Measurements from ENCODE around the gene OR52B2.

The OR52B2 gene

DNA sequence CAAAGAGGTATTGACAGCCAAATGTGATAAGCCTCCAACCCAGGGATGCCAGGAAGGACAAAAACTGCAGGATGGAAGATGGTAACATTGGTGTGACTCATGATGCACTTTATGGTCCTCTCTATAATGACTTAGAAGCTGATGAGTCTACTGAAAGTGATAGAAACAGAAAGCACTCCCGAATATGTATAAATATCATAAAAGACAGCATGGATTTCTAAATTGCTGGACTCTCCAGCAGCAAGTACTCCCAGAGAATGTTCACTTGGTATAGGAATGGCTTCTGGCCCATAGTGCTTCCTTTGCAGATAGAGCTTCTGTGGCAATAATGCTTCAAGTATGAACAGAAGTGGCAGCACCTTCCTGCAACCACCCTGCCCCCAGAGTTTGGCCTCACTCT, at the start of gene OR52B2:
Gene OR52B2 (minus strand): TSS at position 101 of the 400 bp plus-strand sequence. CDS start 0 bp downstream, at position 101.
- no peak for DNase-seq (ENCODE audit: low read depth in 2 of 2)

DNA sequence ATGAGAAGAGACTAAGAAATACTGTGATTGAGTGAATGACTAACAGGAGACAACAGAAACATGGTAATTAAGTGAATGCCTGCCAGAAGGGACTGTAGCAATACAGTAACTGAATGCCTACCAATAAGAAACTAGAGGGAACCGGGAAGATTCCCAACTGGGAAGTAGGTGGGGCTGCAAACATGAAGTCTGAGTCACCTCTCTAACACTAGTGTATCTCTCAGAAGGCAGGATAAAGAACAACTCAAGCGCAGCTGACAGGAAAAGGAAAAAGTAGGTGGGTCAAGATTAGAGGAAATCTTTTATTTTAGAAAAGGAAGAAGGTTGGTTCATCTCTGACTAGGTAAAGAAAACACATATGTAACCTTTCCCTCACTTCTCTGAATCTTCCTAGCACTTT, 49.2 kb upstream of the OR52B2 start:
- DNase-seq (ENCODE audit: low read depth in 2 of 2) = no peak

DNA sequence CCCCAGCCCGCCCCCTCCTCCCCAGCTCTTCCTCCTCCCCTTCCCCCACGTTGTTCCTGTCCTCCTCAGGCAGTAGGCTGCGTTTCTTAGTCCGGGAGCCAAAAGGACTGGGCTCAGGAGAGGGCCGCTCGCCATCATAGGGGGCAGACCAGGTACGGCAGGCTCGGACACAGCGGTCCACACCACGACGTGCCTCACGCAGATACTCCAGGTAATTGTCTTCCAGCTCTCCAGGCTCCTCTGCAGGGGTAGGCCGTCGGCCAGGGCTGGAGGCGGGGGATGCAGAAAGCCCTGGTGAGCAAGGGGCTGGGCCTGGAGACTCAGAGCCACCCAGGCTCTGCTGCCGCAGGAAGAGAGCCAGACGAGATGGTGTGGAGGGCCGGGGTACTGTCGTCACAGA, 47.6 kb upstream of the OR52B2 start:
- DNase-seq (ENCODE audit: low read depth in 2 of 2) = no peak

DNA sequence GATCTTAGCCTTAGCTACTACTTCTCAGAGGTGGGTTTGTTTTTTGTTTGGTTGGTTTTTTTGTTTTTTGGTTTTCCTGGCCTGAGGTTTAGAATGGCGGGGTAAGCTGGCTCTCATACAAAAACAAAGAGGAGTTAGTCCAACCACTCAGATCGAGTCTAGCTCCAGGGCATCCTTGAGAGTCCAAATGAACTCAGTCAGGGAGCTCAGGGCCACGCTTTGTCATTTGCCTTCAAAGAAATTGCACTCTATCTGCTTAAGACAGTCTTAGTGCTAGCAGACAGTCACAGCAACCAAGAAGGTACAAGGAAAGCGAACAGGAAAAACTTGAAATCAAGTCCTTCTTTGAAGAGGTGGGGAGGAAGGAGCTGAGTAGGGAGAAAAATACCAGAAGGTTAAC, 46.4 kb upstream of the OR52B2 start:
- DNase-seq (ENCODE audit: low read depth in 2 of 2) = no peak

DNA sequence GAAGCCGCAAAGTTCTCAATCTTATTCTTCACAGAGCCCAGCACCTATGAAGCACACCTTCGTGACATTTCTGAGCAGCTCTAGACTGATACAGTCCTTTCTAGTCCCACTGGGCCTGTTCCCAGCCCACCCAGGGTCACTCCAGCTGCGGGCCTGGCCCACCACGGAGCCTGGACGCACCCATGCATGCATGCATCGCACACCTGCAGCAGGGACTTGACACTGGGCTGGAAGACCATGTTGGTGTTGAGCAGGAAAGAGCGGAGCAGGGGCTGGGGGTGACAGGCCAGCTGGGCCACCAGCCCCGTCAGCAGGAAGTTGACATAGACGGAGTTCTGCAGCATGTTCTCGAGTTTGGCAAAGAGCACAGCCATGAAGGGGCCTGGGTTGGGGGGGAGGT, 44.4 kb upstream of the OR52B2 start:
- no peak for DNase-seq (ENCODE audit: low read depth in 2 of 2)

DNA sequence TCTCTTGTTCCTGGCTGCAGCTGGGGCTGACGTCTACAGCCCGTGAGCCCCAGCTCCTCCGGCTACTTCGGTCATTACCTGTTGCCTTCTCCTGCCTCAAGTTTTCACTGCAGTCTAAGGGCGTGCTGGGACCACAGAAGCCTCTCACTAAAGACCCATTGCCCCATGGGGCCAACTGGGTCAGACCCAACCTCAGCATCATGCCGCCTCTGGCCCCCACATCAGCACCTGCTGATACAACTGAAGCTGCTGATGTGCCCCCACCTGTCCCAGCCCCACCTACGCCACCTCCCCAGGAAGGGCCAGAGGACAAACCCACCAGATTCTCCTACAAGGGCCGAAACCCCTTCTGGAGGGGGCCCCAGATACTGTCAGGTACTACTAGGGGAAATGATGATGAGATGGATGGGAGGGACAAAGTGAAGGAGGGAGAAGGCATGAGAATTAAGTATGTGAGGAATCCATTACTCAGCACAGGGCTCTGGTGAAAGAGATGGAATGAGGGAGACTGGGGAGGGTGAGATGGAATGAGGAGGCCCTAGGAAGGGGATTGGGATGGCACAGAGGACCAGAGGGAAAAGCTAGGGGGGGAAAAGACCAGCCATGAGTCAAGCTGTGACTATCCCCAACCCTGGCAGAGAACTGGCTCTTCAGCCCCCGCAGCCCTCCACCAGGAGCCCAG, 40.3 kb upstream of the OR52B2 start:
- DNase-seq (ENCODE audit: low read depth in 2 of 2) = no peak

DNA sequence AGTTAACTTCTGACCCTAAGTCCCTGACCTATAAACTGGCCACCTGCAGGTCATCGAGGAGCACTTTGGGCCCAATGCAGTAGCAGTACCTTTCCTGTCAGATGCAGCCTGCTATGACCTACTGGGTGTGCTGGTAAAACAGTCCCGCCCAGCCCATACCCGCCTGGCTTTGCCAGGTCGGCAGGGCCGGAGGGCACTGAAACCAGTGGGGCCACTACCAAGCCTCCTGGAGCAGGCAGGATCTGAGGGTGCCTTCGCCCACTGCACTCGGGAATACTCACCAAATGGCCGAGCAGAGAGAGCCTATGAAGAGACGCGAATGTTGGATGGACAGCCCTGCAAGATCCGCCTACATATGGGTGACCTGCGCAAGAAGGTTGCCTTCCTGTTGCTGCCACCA, 39.7 kb upstream of the OR52B2 start:
- DNase-seq (ENCODE audit: low read depth in 2 of 2) = no peak

DNA sequence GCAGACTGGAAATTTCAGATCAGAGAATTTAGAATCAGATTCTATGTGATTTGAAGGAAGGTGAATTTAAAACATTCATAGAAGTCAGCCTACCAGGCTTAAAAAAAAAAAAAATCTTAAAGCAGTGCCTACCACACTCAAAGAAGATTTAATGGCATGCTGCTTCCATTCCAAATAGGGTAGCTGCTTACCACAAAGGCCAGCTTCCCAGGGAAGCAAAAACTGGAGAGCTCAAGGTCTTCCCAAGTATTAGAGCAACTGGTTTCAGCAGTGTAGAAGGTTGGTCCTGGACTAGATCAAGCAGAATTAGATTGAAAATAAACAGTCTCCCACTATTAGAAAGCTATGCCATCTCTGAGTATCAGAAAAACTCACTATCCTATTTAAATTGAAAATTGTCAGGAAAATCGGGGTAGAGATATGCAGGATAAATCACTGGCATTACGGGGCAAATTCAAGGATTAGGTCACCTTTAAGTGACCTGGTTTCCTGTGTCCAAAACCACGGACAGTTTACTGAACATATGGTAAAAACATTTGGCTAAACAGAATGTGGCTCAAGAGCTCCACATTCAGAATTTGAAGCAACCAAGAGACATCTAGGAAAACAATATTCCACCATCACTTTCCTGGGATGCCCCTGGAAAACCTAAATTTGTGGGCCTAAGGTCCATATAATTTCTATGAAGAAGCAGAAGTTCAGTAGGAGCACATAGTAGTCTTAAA, 36.5 kb upstream of the OR52B2 start:
- DNase-seq (ENCODE audit: low read depth in 2 of 2) = no peak

DNA sequence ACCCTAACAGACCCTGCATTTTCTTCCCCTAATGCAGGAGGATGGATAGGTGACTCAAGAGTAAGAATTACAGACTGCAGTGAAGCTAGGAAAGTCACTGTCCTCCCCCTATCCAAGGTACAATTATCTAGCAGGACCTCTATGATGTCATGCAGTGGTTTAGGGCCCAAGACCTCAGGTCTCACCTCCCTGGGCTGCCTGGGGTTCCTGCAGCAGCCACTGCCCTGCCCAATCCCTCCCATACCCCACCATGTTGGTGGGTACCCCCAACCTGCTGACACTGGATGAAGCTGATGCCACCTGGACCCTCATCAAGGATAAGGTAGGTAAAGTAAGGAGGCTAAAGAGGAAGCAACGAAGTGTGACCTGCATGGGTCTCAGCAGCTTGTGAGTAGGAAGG, 35.2 kb upstream of the OR52B2 start, which contains the start of gene C11orf42:
Gene C11orf42 (plus strand): TSS at position 192 of the 400 bp plus-strand sequence. CDS start 59 bp downstream, at position 251.
- DNase-seq (ENCODE audit: low read depth in 2 of 2) = no peak

DNA sequence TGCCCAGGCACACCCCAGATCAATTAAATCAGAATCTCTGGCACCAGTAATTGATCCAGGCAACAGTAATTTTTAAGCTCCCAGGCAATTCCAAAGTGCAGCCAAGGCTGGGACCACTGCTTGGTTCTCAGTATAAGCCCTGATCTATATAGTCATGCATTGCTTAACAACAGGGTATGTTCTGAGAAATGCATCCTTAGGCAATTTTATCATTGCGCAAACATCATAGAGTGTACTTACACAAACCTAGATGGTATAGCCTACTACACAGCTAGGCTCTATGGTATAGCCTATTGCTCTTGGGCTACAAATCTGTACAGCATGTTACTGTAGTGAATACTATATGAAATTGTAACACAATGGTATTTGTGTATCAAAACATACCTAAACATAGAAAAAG, 34.6 kb upstream of the OR52B2 start:
- DNase-seq (ENCODE audit: low read depth in 2 of 2) = no peak

DNA sequence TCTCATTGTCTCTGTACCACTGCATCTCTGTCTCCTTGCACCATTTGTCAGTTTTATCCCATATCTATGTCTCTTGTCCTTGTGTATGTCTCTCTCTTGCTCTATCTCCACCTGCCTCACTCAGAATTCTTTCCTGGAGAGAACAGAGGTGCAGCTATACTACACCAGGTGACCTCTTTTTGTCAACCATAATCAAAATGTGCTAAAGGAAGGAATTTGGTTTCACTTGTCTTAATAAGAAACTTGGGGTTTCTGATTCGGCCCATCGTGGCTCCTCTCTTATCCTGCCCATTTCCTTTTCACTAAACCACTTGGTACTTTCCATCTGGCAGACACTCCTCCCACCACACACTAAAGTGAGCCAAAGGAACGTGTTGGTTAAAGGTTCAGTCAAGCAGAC, 33.2 kb upstream of the OR52B2 start:
- no peak for DNase-seq (ENCODE audit: low read depth in 2 of 2)

DNA sequence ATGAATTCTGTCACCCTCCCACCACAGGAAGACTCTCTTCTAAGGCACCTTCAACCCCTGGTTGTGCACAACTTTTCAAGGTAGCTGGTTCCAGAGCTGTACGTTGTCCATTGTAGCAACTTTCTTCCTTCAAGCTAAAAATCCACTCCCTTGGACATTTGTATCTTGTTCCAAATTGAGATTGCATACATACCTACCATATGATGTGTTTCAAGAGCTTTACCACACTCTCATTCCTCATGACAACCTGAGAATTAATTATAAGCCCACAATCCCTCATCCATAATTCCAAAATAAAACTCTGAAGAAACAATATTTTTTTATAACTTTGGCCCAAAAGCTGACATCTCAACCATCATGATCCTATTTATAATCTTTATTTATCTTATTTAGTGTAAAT, 31.9 kb upstream of the OR52B2 start:
- no peak for DNase-seq (ENCODE audit: low read depth in 2 of 2)

DNA sequence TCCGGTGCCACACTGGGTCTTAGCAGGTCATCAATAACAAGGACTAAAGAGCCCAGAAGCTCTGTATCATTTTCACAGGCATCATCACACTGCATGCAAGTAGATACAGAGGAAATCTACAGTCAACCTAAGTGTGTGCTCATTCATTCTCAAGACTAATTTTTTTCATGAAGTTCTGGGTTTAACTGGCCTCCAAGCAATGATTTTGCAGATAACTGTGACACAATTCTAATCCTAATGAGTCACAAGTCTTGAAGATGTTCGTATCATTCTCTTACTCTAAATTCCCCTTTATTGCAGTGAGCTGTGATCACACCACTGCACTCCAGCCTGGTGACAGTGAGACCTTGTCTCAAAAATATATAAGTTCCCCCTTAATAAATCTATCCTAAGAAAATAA, 31.4 kb upstream of the OR52B2 start:
- DNase-seq (ENCODE audit: low read depth in 2 of 2) = no peak

DNA sequence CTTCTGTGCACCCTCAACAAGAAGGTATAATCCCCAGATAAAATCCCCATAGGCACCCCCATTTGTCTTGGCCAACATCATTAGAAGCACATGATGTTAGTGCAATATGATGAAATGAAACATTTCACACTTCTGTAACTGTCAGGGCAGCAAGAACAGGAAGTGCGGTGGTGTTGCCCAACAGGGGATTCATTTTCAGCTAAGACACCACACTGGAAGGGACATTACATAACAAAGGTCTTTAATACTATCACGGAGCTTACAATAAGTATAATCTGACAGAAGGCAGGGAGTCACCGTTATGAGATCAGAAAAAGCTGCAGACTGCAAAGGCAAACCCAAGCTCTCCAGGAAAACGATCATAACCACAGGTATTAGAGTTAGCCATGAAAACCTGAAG, 30.8 kb upstream of the OR52B2 start:
- DNase-seq (ENCODE audit: low read depth in 2 of 2) = no peak

DNA sequence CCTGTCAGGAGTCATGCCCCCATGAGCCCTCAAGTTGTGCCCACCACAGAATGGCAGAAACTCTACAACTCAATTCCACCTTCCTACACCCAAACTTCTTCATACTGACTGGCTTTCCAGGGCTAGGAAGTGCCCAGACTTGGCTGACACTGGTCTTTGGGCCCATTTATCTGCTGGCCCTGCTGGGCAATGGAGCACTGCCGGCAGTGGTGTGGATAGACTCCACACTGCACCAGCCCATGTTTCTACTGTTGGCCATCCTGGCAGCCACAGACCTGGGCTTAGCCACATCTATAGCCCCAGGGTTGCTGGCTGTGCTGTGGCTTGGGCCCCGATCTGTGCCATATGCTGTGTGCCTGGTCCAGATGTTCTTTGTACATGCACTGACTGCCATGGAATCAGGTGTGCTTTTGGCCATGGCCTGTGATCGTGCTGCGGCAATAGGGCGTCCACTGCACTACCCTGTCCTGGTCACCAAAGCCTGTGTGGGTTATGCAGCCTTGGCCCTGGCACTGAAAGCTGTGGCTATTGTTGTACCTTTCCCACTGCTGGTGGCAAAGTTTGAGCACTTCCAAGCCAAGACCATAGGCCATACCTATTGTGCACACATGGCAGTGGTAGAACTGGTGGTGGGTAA, 29.2 kb upstream of the OR52B2 start, which contains the start of gene OR52W1:
Gene OR52W1 (plus strand): TSS at position 51 of the 637 bp plus-strand sequence. CDS start 0 bp downstream, at position 51.
- no peak for DNase-seq (ENCODE audit: low read depth in 2 of 2)

DNA sequence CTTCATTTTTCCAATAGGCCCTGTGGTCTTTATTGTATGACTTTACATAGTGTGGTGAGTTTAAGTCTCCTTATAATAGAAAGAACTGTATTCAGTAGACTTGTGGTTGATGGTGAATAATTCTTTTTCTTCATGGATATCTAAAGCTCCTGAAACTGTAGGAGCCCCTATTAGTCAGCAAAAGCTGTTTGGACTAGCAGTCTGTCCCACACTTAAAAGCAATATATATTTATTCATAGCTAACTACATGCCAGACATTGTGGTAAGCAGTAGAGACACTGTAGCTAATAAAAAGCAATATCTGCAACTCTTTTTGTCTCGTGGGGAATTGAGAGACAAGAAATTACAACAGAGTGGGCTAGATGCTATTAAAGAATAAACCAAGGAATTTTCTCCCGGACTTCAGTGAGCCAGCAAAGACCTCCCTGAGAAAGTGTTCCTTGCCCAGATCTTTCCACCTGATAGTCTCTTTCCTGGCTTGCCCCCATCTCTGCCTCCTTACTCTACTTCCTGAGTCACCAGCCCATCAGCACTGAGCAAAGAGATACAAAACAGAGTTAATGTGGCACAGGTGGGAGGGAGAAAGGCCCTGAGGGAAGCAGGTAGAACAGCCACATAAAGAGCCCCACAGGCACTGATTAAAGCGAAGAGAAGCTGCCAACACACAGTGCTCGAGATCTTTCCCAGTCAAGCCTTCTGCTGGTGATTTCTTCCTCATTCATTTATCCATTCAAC, 27.5 kb upstream of the OR52B2 start:
- no peak for DNase-seq (ENCODE audit: low read depth in 2 of 2)

DNA sequence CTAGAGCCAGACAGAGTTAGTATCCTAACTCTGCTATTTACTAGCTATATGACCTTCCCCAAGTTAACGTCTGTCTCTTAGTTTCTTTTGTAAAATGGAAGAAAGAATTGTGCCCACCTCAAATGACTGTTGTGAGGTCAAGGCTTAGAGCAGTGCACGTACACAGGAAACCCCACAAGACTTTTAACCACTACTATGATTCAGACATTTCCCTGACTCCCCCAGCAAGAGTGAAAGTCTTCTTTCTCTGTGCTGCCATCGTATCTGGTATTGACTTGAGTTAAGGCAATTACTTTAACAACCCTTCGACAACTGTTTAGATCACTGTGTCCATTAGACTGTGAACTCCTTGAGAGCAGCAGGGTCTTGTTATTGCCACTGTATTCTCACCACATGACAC, 26.3 kb upstream of the OR52B2 start:
- no peak for DNase-seq (ENCODE audit: low read depth in 2 of 2)

DNA sequence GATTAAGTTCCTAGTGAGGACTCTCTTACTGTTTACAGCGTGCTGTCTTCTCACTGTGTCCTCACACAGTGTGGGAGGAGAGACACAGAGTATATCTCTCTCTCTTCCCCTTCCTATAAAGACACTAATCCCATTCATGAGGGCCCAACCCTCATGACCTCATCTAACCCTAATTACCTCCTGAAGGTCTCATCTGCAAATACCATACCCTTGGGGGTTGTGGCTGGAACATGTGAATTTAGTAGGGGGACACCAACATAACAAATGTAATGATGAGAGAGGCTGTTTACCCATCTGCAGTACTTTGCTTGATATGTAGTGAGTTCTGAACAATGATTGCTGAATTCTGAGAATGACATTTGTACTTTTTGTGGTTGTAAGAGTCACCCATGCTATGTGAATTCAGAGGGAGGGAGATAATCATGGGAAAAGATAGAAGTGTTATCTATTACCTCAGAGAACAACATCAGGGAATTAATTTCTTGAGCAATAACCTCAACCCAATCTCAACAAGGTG, 24.0 kb upstream of the OR52B2 start:
- no peak for DNase-seq (ENCODE audit: low read depth in 2 of 2)

DNA sequence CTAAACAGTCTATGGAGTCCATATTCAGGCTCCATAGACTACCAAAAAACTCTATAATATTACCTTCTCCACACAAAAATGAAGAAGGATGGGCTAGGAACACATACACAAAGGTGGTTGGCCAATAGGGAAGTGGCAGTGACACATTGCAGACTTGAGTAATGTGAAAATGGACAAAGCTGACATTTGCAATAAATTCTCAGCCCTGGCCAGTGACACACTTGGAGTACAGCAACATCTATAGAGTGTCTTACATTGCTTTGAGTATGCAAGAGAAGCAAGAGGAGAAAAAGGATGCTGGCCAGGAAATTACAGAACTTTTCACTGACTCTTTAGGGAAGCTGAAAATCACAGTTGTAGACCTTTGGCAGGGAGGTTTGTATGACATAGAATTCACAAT, 21.6 kb upstream of the OR52B2 start:
- DNase-seq (ENCODE audit: low read depth in 2 of 2) = no peak

DNA sequence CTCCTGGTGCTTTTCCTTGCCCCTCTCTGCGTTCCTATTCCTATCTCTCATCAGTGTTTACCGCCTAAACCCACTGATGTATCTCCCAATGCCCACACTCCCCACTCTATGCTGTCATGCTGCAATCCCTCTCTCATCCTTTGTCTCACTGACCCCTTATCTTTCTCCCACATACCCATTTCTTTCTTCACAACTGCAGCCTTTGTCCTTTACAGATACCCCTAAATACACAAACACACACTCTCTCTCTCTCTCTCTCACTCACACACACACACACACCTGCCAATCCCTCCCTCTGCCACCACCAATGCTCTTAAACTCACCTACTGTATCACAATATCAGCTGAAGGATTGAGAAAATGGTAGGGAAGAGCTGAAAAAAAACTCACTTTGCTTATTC, 5.3 kb upstream of the OR52B2 start:
- no peak for DNase-seq (ENCODE audit: low read depth in 2 of 2)

DNA sequence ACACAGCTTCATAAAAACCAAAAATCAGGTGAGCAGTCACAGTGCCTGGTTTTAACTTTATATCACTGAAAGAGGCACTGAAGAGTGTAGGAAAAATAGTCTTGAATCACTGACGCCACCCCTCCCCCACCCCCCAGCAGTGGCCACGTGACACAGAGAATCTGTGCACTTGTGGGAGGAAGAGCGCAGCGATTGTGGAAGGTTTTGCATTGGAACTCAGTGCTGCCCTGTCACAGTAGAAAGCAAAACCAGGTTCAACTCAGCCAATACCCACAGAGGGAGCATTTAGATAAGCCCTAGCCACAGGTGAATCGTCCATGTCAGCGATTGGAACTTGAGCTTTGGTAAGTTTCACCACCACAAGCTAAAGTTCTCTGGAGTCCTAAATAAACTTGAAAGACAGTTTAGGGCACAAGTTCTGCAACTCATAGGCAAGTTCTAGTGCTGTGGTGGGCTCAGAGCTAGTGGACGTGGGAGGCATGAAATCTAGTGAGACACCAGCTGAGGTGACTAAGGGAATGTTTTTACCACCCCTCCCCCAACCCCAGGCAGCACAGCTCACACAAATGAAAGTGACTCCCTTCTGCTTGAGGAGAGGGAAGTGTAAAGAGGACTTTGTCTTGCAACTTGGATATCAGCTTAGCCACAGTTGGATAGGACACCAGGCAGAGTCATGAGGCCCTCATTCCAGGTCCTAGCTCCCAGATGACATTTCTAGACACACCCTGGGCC, 13.3 kb downstream of the OR52B2 start:
- DNase-seq (ENCODE audit: low read depth in 2 of 2) = no peak

All from stimulated activated CD4-positive, alpha-beta T cell treated with anti-CD3 and anti-CD28 coated beads, Interleukin-1b, Interleukin-23, amount 100 ng/mL, for 4 hours (primary cell).